PC-9 (cell line): ENCODE measurements around the gene DPP7. TPM values are rescaled to one million over a fixed set of nuclear protein-coding genes. Genes with fewer than 3 reads are reported as not detected.
A peak's percentile ranks its signal among the peaks of the same experiment; 100 is the strongest.

Experiments used
- BruUV-seq: library from RNA; stranded (reverse); fragments of 400-500 nt; replicated peaks from 2 replicates; lab custom pipeline; 2021; lab: Mats Ljungman, UMichigan
- CTCF ChIA-PET: fragments of 300-600 bp; sonication (Branson Sonifier 250); formaldehyde crosslinking; loops from one replicate; lab custom pipeline; 2022; ENCODE audit warnings: antibody characterized with exemption; lab: Charles Lee
- POLR2A ChIA-PET: fragments of 300-600 bp; sonication (Branson Sonifier 250); formaldehyde crosslinking; loops from one replicate; lab custom pipeline; 2022; ENCODE audit warnings: antibody characterized with exemption; ENCODE audit not compliant: unreplicated experiment; lab: Charles Lee
- DNase-seq, 2 experiments: peaks; one replicate each; pipeline versions ENCODE4 v3.0.0 to v3.0.0-alpha.2; 2015 to 2022; ENCODE audit warnings: mixed read lengths in 1 of 2
- H2AFZ ChIP-seq: fragments of 200-600 bp; sonication (generic); 2 replicates; pipeline ENCODE4 v1.8.1; 2017; ENCODE audit warnings: antibody characterized with exemption
- H3F3A ChIP-seq: fragments of 200-600 bp; sonication (generic); 2 replicates; pipeline ENCODE4 v1.8.1; 2017; ENCODE audit warnings: antibody characterized with exemption, mild to moderate bottlenecking, low read depth; ENCODE audit not compliant: insufficient read depth
- H3K27ac ChIP-seq: fragments of 200-600 bp; sonication (generic); 2 replicates; pipeline ENCODE4 v1.6.1; 2016; ENCODE audit warnings: mixed run types
- H3K27me3 ChIP-seq: fragments of 200-600 bp; sonication (generic); 2 replicates; pipeline ENCODE4 v1.6.1; 2016; ENCODE audit warnings: low read depth, mixed run types; ENCODE audit not compliant: insufficient read depth
- H3K36me3 ChIP-seq: fragments of 200-600 bp; sonication (generic); 2 replicates; pipeline ENCODE4 v1.6.1; 2016; ENCODE audit warnings: low read depth, mixed run types
- H3K4me1 ChIP-seq: fragments of 200-600 bp; sonication (generic); replicated peaks from 2 replicates; pipeline ENCODE4 v1.6.1; 2016; ENCODE audit warnings: mixed run types; ENCODE audit not compliant: insufficient read depth
- H3K4me2 ChIP-seq: fragments of 200-600 bp; sonication (generic); 2 replicates; pipeline ENCODE4 v1.6.1; 2017; ENCODE audit warnings: mixed run types
- H3K4me3 ChIP-seq: fragments of 200-600 bp; sonication (generic); 2 replicates; pipeline ENCODE4 v1.6.1; 2016; ENCODE audit warnings: mixed run types
- H3K79me2 ChIP-seq: fragments of 200-600 bp; sonication (generic); 2 replicates; pipeline ENCODE4 v1.6.1; 2017; ENCODE audit warnings: low read depth, mixed run types
- H3K9me2 ChIP-seq: fragments of 200-600 bp; sonication (generic); 2 replicates; pipeline ENCODE4 v1.8.1; 2017; ENCODE audit warnings: mild to moderate bottlenecking; ENCODE audit not compliant: insufficient read depth
- H3K9me3 ChIP-seq: fragments of 200-600 bp; sonication (generic); 2 replicates; pipeline ENCODE4 v1.8.1; 2016; ENCODE audit warnings: low read depth; ENCODE audit not compliant: insufficient read depth
- H4K20me1 ChIP-seq: fragments of 200-600 bp; sonication (generic); 2 replicates; pipeline ENCODE4 v1.8.1; 2017; ENCODE audit not compliant: insufficient read depth
- CTCF ChIP-seq: fragments of 200-600 bp; sonication (generic); conservative IDR thresholded peaks from 2 replicates; pipeline ENCODE4 v1.6.1; 2017; ENCODE audit warnings: mixed run types, antibody characterized with exemption, mild to moderate bottlenecking, moderate library complexity
- EZH2 ChIP-seq: fragments of 200-600 bp; sonication (generic); IDR thresholded peaks from 2 replicates; pipeline ENCODE4 v1.8.0; 2017; ENCODE audit warnings: antibody characterized with exemption, low read depth
- intact Hi-C: fragments of 100-400 bp; cut with micrococcal nuclease; formaldehyde crosslinking; loops from one replicate; pipeline ENCODE4 v1.10.0; 2022; ENCODE audit not compliant: unreplicated experiment
- total RNA-seq: library from RNA; stranded (reverse); gene quantifications from 2 replicates; pipeline ENCODE4 v1.2.3, GENCODE V29; 2021

Gene DPP7
- total RNA-seq, 1 experiment from 2014 or later = 104 TPM

DNA sequence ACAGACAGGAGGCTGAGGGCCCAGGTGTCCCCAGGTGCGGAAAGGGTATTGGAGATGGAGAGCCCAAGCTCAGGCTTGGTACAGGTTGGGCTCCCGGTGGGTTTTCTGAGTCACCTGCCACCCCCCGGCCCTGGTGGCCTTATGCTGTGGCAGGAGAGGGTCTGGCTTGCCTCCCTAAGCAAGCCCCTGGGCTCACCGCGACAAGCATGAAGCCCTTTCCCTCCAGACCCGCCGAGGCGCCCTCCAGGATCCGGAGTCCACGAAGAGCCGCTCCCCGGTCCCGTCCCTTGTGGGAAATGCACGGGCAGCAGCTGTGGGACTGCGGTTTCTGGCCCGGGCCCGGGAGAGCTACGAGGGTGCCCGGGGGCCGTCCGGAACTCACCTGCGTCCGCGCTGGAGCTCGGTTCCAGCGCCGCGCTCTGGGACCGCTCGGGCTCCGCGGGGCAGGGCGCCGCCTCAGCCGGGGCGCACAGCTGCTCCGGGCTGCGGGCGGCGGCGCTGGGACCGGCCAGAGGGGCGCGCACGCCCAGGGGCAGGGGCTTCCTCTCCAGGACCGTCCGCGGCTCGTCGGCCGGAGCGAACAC is 44.9 kb downstream of the DPP7 start:
- no peaks in the 10 kb centered on the region for H3K9me2 ChIP-seq
- no peak for TF ChIP-seq CTCF
- no peak for TF ChIP-seq EZH2
- peaks cover 10% of the 10 kb centered on the region; the same call in 1 of the 2 replicates for H4K20me1 ChIP-seq
- no peak overlapping the region for H3K27ac ChIP-seq
- peaks cover 23% of the 10 kb centered on the region for H3F3A ChIP-seq
- H3K36me3 ChIP-seq = no peaks in the 10 kb centered on the region
- H3K27me3 ChIP-seq = no peaks in the 10 kb centered on the region
- POLR2A ChIA-PET = interaction anchor here (0.6 to 0.7 kb wide), 2 partner anchors 35 to 80 kb away, joined by 3 to 10 read pairs; no protein-coding TSS in a partner anchor
- BruUV-seq = no TSS peak
- H3K4me3 ChIP-seq = peak overlapping the region; percentile 67
- no peaks in the 10 kb centered on the region for H3K9me3 ChIP-seq
- peaks cover 25% of the 10 kb centered on the region for H3K4me1 ChIP-seq
- intact Hi-C loops = loop anchor here (1.0 kb wide), 2 partner anchors 17 to 158 kb away; partner anchors contain the start of genes MAN1B1 and RNF224
- H3K79me2 ChIP-seq = peaks cover 18% of the 10 kb centered on the region; the same call in 1 of the 2 replicates
- CTCF ChIA-PET = interaction anchor here (0.5 to 2.0 kb wide), 7 partner anchors 9 to 357 kb away, joined by 3 to 10 read pairs (median 5); partner anchors contain the start of gene DIPK1B
- H2AFZ ChIP-seq = no peak overlapping the region; the same call in 1 of the 2 replicates
- DNase-seq = no peak
- H3K4me2 ChIP-seq = peak overlapping the region; percentile 90

- no TSS peak for BruUV-seq
Measured at GRCh38 chr9:137068539-137069507, 45.7 kb downstream of the DPP7 start.

More at GRCh38 chr9:137068539-137069507, 45.7 kb downstream of the DPP7 start:
- POLR2A ChIA-PET = interaction anchor here (0.6 kb wide), 2 partner anchors 18 to 35 kb away, joined by 3 read pairs; no protein-coding TSS in a partner anchor
- Histone ChIP-seq H4K20me1 (peaks cover 10% of the 10 kb centered on the region; the same call in 1 of the 2 replicates), H3K27ac (no peak overlapping the region), H3K9me2 (no peaks in the 10 kb centered on the region), H3K4me2 (peak overlapping the region; percentile 90), H3K9me3 (no peaks in the 10 kb centered on the region), H3F3A (peaks cover 20% of the 10 kb centered on the region), H3K4me1 (peaks cover 25% of the 10 kb centered on the region), H3K27me3 (no peaks in the 10 kb centered on the region), H2AFZ (no peak overlapping the region), H3K4me3 (peak overlapping the region; percentile 67), H3K36me3 (no peaks in the 10 kb centered on the region), H3K79me2 (peaks cover 18% of the 10 kb centered on the region; the same call in 1 of the 2 replicates)
- intact Hi-C loops = loop anchor here (1.0 kb wide), 1 partner anchor 49 kb away; no protein-coding TSS in a partner anchor
- TF ChIP-seq CTCF (no peak), EZH2 (no peak)
- CTCF ChIA-PET = interaction anchor here (0.5 to 3.3 kb wide), 11 partner anchors 10 to 168 kb away, joined by 3 to 19 read pairs (median 4); partner anchors contain the start of genes MAN1B1 and NPDC1
- DNase-seq = no peak
